ENCODE results near the gene PEMT. TPM values are rescaled to one million over a fixed set of nuclear protein-coding genes. Genes with fewer than 3 reads are reported as not detected.

PEMT gene
- total RNA-seq, 1 experiment from 2014 or later: 53.1 TPM

GRCh38 chr17:17506893-17507464, 84.5 kb downstream of the PEMT start:
- TF ChIP-seq, protein P1, sequence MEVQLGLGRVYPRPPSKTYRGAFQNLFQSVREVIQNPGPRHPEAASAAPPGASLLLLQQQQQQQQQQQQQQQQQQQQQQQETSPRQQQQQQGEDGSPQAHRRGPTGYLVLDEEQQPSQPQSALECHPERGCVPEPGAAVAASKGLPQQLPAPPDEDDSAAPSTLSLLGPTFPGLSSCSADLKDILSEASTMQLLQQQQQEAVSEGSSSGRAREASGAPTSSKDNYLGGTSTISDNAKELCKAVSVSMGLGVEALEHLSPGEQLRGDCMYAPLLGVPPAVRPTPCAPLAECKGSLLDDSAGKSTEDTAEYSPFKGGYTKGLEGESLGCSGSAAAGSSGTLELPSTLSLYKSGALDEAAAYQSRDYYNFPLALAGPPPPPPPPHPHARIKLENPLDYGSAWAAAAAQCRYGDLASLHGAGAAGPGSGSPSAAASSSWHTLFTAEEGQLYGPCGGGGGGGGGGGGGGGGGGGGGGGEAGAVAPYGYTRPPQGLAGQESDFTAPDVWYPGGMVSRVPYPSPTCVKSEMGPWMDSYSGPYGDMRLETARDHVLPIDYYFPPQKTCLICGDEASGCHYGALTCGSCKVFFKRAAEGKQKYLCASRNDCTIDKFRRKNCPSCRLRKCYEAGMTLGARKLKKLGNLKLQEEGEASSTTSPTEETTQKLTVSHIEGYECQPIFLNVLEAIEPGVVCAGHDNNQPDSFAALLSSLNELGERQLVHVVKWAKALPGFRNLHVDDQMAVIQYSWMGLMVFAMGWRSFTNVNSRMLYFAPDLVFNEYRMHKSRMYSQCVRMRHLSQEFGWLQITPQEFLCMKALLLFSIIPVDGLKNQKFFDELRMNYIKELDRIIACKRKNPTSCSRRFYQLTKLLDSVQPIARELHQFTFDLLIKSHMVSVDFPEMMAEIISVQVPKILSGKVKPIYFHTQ (CRISPR knock-in tag; IDR thresholded peaks at IDR 0.05): no peak
- TF ChIP-seq JAZF1 (CRISPR knock-in tag; IDR thresholded peaks at IDR 0.05) (no peak), NFE2L1 (CRISPR knock-in tag; IDR thresholded peaks at IDR 0.05) (no peak), PREB (CRISPR knock-in tag; IDR thresholded peaks at IDR 0.05; ENCODE audit: borderline replicate concordance) (no peak), JUN (CRISPR knock-in tag; IDR thresholded peaks at IDR 0.05) (no peak), ZBTB43 (CRISPR knock-in tag; IDR thresholded peaks at IDR 0.05) (no peak), SMAD4 (CRISPR knock-in tag; IDR thresholded peaks at IDR 0.05) (no peak), ZNF416 (CRISPR knock-in tag; IDR thresholded peaks at IDR 0.05) (no peak), ZNF317 (CRISPR knock-in tag; IDR thresholded peaks at IDR 0.05; ENCODE audit: borderline replicate concordance, low read depth) (no peak), USF2 (CRISPR knock-in tag; IDR thresholded peaks at IDR 0.05) (no peak)
- TF ChIP-seq, protein P2, sequence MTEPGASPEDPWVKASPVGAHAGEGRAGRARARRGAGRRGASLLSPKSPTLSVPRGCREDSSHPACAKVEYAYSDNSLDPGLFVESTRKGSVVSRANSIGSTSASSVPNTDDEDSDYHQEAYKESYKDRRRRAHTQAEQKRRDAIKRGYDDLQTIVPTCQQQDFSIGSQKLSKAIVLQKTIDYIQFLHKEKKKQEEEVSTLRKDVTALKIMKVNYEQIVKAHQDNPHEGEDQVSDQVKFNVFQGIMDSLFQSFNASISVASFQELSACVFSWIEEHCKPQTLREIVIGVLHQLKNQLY (CRISPR knock-in tag; IDR thresholded peaks at IDR 0.05): no peak
- TF ChIP-seq, protein P3, sequence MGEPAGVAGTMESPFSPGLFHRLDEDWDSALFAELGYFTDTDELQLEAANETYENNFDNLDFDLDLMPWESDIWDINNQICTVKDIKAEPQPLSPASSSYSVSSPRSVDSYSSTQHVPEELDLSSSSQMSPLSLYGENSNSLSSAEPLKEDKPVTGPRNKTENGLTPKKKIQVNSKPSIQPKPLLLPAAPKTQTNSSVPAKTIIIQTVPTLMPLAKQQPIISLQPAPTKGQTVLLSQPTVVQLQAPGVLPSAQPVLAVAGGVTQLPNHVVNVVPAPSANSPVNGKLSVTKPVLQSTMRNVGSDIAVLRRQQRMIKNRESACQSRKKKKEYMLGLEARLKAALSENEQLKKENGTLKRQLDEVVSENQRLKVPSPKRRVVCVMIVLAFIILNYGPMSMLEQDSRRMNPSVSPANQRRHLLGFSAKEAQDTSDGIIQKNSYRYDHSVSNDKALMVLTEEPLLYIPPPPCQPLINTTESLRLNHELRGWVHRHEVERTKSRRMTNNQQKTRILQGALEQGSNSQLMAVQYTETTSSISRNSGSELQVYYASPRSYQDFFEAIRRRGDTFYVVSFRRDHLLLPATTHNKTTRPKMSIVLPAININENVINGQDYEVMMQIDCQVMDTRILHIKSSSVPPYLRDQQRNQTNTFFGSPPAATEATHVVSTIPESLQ (CRISPR knock-in tag; IDR thresholded peaks at IDR 0.05): no peak
- Mint-ChIP-seq H3K9me3 (no peaks in the 10 kb centered on the region), H3K36me3 (no peaks in the 10 kb centered on the region), H3K27ac (no peak overlapping the region), H3K4me3 (no peak overlapping the region), H3K4me1 (peaks cover 3% of the 10 kb centered on the region; the same call in 1 of the 2 replicates), H3K27me3 (ENCODE audit: low read depth) (no peaks in the 10 kb centered on the region)
- POLR2A ChIA-PET: interaction anchor here (1.5 kb wide), 1 partner anchor 10 kb away, joined by 6 read pairs; the partner anchor contains the start of gene RASD1
- no peak for DNase-seq (ENCODE audit: low spot score)
- CTCF ChIA-PET: interaction anchor here (0.6 to 3.4 kb wide), 4 partner anchors 10 to 119 kb away, joined by 3 to 20 read pairs (median 10); partner anchors contain the start of gene RASD1
- no peak for ATAC-seq

DNA sequence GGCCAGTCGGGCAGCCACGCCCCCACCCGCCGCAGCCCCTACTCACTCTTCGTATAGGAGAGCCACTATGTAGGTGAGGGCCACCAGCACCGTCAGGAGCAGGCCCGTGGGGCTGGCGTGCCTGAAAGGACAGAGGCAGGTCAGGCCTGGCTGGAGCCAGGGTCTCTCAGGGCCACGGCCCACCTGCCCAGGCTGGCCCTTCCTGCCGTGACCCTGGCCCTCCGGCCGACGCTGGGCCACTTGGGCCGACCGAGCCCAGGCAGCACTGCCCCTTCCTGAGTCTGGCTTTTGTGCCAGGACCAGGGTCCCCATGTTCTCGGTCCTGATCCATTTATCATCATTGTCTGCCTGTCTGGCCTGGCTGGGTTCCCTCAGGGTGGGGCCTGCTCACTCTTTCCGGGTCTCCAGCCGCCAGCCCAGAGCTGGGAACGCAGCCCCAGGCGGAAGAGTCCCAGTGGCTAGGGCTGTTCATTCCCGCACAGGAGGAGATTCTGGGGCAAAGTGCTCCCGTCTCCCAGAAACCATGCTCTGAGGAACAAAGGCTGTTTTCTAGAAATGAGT, 85.2 kb downstream of the PEMT start:
- CTCF ChIA-PET: interaction anchor here (1.1 to 3.4 kb wide), 5 partner anchors 9 to 136 kb away, joined by 3 to 20 read pairs (median 6); partner anchors contain the start of gene RASD1
- no peaks in the 10 kb centered on the region for H3K36me3 Mint-ChIP-seq
- no peaks in the 10 kb centered on the region for H3K27me3 Mint-ChIP-seq (ENCODE audit: low read depth)
- H3K4me3 Mint-ChIP-seq: no peak overlapping the region
- H3K27ac Mint-ChIP-seq: no peak overlapping the region
- DNase-seq (ENCODE audit: low spot score): no peak
- H3K4me1 Mint-ChIP-seq: peaks cover 3% of the 10 kb centered on the region; the same call in 1 of the 2 replicates
- no peak for ATAC-seq
- H3K9me3 Mint-ChIP-seq: no peaks in the 10 kb centered on the region
- POLR2A ChIA-PET: interaction anchor here (1.5 kb wide), 1 partner anchor 10 kb away, joined by 6 read pairs; the partner anchor contains the start of gene RASD1
- TF ChIP-seq NFYB (CRISPR knock-in tag; conservative IDR thresholded peaks at IDR 0.05; ENCODE audit: low read depth): no peak
- TF ChIP-seq, protein P2 (CRISPR knock-in tag; IDR thresholded peaks at IDR 0.05): no peak
- no peak for TF ChIP-seq NFE2L1 (CRISPR knock-in tag; IDR thresholded peaks at IDR 0.05)
- TF ChIP-seq, protein P4, sequence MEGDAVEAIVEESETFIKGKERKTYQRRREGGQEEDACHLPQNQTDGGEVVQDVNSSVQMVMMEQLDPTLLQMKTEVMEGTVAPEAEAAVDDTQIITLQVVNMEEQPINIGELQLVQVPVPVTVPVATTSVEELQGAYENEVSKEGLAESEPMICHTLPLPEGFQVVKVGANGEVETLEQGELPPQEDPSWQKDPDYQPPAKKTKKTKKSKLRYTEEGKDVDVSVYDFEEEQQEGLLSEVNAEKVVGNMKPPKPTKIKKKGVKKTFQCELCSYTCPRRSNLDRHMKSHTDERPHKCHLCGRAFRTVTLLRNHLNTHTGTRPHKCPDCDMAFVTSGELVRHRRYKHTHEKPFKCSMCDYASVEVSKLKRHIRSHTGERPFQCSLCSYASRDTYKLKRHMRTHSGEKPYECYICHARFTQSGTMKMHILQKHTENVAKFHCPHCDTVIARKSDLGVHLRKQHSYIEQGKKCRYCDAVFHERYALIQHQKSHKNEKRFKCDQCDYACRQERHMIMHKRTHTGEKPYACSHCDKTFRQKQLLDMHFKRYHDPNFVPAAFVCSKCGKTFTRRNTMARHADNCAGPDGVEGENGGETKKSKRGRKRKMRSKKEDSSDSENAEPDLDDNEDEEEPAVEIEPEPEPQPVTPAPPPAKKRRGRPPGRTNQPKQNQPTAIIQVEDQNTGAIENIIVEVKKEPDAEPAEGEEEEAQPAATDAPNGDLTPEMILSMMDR (IDR thresholded peaks at IDR 0.05): no peak
- no peak for TF ChIP-seq USF2 (CRISPR knock-in tag; IDR thresholded peaks at IDR 0.05)
- no peak for TF ChIP-seq NR2C2 (CRISPR knock-in tag; IDR thresholded peaks at IDR 0.05)
- no peak for TF ChIP-seq RELA (CRISPR knock-in tag; IDR thresholded peaks at IDR 0.05; ENCODE audit: borderline replicate concordance)

All from WTC11 (cell line).